Panc1 (cell line): ENCODE data around the gene OPN1SW. TPM values are rescaled to one million over a fixed set of nuclear protein-coding genes. Genes with fewer than 3 reads are reported as not detected.

Experiments
- ATAC-seq: fragments of 200-7000 bp; cut with Tn5 transposase; 2 replicates; pipeline ENCODE4 v1.9.1; 2020; ENCODE audit warnings: mild to moderate bottlenecking, moderate library complexity
- BruUV-seq: library from RNA; stranded (reverse); fragments of 400-500 nt; replicated peaks from 2 replicates; lab custom pipeline; 2021; lab: Mats Ljungman, UMichigan
- CTCF ChIA-PET: fragments of 300-600 bp; sonication (Branson Sonifier 250); formaldehyde crosslinking; loops from one replicate; lab custom pipeline; 2022; ENCODE audit warnings: antibody characterized with exemption; lab: Charles Lee
- POLR2A ChIA-PET: fragments of 300-600 bp; sonication (Branson Sonifier 250); formaldehyde crosslinking; loops from one replicate; lab custom pipeline; 2022; ENCODE audit warnings: antibody characterized with exemption; lab: Charles Lee
- DNase-seq: peaks from one replicate; pipeline ENCODE4 v3.0.0-alpha.2; 2010; ENCODE audit warnings: low read depth, low spot score
- H3K27ac ChIP-seq: 2 replicates; pipeline ENCODE4 v1.5.1; 2011; ENCODE audit warnings: mild to moderate bottlenecking, low read length, inconsistent platforms
- H3K27me3 ChIP-seq: fragments of 200-500 bp; sonication (Bioruptor generic); 2 replicates; pipeline ENCODE4 v1.6.0; 2014; ENCODE audit warnings: low read length, inconsistent platforms; ENCODE audit not compliant: control insufficient read depth, insufficient read depth
- H3K36me3 ChIP-seq: fragments of 200-500 bp; sonication (Bioruptor generic); 2 replicates; pipeline ENCODE4 v1.5.1; 2014; ENCODE audit warnings: inconsistent platforms, mild to moderate bottlenecking, low read length, moderate library complexity; ENCODE audit not compliant: control insufficient read depth, insufficient read depth
- H3K4me1 ChIP-seq: 2 replicates; pipeline ENCODE4 v1.5.1; 2011; ENCODE audit warnings: inconsistent platforms, mild to moderate bottlenecking, low read length, moderate library complexity; ENCODE audit not compliant: control insufficient read depth, insufficient read depth
- H3K4me3 ChIP-seq, 2 experiments: 2 replicates each; pipeline ENCODE4 v1.5.1; 2011 to 2012; ENCODE audit warnings: low read depth in 2 of 2, low read length in 2 of 2, mild to moderate bottlenecking in 2 of 2, inconsistent platforms in 1 of 2, moderate library complexity in 1 of 2
- H3K9me3 ChIP-seq: fragments of 200-500 bp; sonication (Bioruptor generic); 2 replicates; pipeline ENCODE4 v1.5.1; 2014; ENCODE audit warnings: low read depth, mild to moderate bottlenecking, inconsistent platforms, low read length, moderate library complexity; ENCODE audit not compliant: control insufficient read depth, insufficient read depth
- CTCF ChIP-seq: fragments of 450-650 bp; IDR thresholded peaks from 2 replicates; pipeline ENCODE4 v1.5.1; 2017; ENCODE audit warnings: mild to moderate bottlenecking
- POLR2AphosphoS5 ChIP-seq: IDR thresholded peaks from 2 replicates; pipeline ENCODE4 v1.6.1; 2012; ENCODE audit warnings: mild to moderate bottlenecking, low read depth, low read length, moderate library complexity
- REST ChIP-seq, 2 experiments: IDR thresholded peaks; 2 replicates each; pipeline ENCODE4 v1.6.1; 2011 to 2012; ENCODE audit warnings: low read depth in 2 of 2, control low read depth in 1 of 2, low read length in 1 of 2, mild to moderate bottlenecking in 1 of 2, moderate library complexity in 1 of 2; ENCODE audit not compliant: insufficient read depth in 1 of 2
- SIN3A ChIP-seq: IDR thresholded peaks from 2 replicates; pipeline ENCODE4 v1.6.1; 2012; ENCODE audit warnings: low read depth, mild to moderate bottlenecking, low read length, moderate library complexity, borderline replicate concordance; ENCODE audit not compliant: insufficient read depth
- TCF7L2 ChIP-seq: IDR thresholded peaks from 2 replicates; pipeline ENCODE4 v1.6.1; 2011; ENCODE audit warnings: mild to moderate bottlenecking, low read depth, low read length, inconsistent platforms
- in situ Hi-C: cut with HindIII; loops from 2 replicates; pipeline ENCODE4 v1.10.0; 2016; ENCODE audit warnings: low sequenced_read_pairs, low pct_unique_long_range_greater_than_20kb
- intact Hi-C: fragments of 100-400 bp; cut with micrococcal nuclease; formaldehyde crosslinking; loops from one replicate; pipeline ENCODE4 v1.10.0; 2022; ENCODE audit not compliant: unreplicated experiment
- total RNA-seq: library from RNA; stranded (reverse); gene quantifications from one replicate; pipeline ENCODE4 v1.2.1, GENCODE V29; 2021; ENCODE audit not compliant: unreplicated experiment

OPN1SW gene
- total RNA-seq, 1 experiment from 2014 or later, result not detected

GRCh38 chr7:128788446-128789412 lies 13.1 kb upstream of the OPN1SW start:
- H3K4me3 ChIP-seq, result no peak overlapping the region
- in situ Hi-C loops, result no loop called here
- ATAC-seq (no peak), DNase-seq (no peak)
- no TSS peak for BruUV-seq
- no peaks in the 10 kb centered on the region; the same call in 1 of the 2 replicates for H3K36me3 ChIP-seq
- H3K4me1 ChIP-seq, result no peaks in the 10 kb centered on the region; the same call in 1 of the 2 replicates
- no peaks in the 10 kb centered on the region for H3K9me3 ChIP-seq
- no peak overlapping the region for H3K27ac ChIP-seq
- H3K27me3 ChIP-seq, result peaks cover 14% of the 10 kb centered on the region
- intact Hi-C loops, result no loop called here
- CTCF ChIA-PET, result interaction anchor here (0.6 kb wide), 1 partner anchor 23 kb away, joined by 3 read pairs; no protein-coding TSS in a partner anchor
- TF ChIP-seq POLR2AphosphoS5 (no peak), SIN3A (no peak), TCF7L2 (no peak), REST (IDR thresholded peaks at IDR 0.05; ENCODE audit: insufficient read depth in 1 of 2, low read depth in 2 of 2, low read length in 1 of 2) (no peak), CTCF (no peak)
- POLR2A ChIA-PET, result interaction anchor here (0.7 kb wide), 1 partner anchor 39 kb away, joined by 5 read pairs; no protein-coding TSS in a partner anchor

- no peak overlapping the region for H3K4me3 ChIP-seq
- in situ Hi-C loops, result no loop called here
- ChIA-PET POLR2A (no interaction called here), CTCF (no interaction called here)
- TF ChIP-seq SIN3A (no peak), REST (IDR thresholded peaks at IDR 0.05; ENCODE audit: insufficient read depth in 1 of 2, low read depth in 2 of 2, low read length in 1 of 2) (no peak), POLR2AphosphoS5 (no peak), TCF7L2 (no peak), CTCF (no peak)
- no peaks in the 10 kb centered on the region for H3K9me3 ChIP-seq
- peaks cover 11% of the 10 kb centered on the region for H3K27me3 ChIP-seq
- ATAC-seq (no peak), DNase-seq (no peak)
- no peaks in the 10 kb centered on the region; the same call in 1 of the 2 replicates for H3K36me3 ChIP-seq
- no TSS peak for BruUV-seq
- intact Hi-C loops, result no loop called here
- H3K4me1 ChIP-seq, result peaks cover 2% of the 10 kb centered on the region; the same call in 1 of the 2 replicates
- no peak overlapping the region for H3K27ac ChIP-seq
Measured at GRCh38 chr7:128785738-128786137, 10.1 kb upstream of the OPN1SW start.
